ENCODE data around the gene MAP10.
A peak's percentile ranks its signal among the peaks of the same experiment; 100 is the strongest.
"Not testable (repeated sequence)": the region's sequence is repeated elsewhere in the genome, so short reads cannot be mapped to it uniquely, and the experiment has no call there.

Gene MAP10

GRCh38 chr1:232805269-232806185, at the start of gene MAP10:
Gene MAP10 (plus strand): TSS chr1:232805416. CDS start chr1:232805450, 34 bp downstream.
- peak; percentile 47 for DNase-seq (ENCODE audit: low spot score)

GRCh38 chr1:232764458-232765251, 40.6 kb upstream of the MAP10 start:
- no peak for DNase-seq (ENCODE audit: low spot score)

DNA sequence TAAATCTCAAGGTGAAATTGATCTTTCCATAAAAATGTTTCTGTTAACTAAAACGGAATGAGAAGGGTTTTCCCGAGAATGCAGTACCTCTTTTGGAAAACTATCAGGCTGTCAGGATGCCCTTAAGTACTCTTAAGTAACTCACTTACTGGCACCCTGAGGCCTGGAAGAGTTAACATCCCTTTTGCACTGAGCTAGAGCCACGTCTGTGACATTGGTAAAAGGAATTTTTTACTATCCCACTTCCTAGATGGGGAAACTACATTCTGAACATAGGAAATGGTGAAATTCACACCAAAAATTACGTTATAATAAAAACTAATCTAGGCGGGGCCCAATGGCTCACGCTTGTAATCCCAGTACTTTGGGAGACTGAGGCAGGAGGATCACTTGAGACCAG, 39.7 kb upstream of the MAP10 start:
- no peak for DNase-seq (ENCODE audit: low spot score)

- no peak for DNase-seq (ENCODE audit: low spot score)
Measured at GRCh38 chr1:232766241-232766890, 38.9 kb upstream of the MAP10 start.

GRCh38 chr1:232766904-232767303, 38.3 kb upstream of the MAP10 start:
- no peak for DNase-seq (ENCODE audit: low spot score)

DNA sequence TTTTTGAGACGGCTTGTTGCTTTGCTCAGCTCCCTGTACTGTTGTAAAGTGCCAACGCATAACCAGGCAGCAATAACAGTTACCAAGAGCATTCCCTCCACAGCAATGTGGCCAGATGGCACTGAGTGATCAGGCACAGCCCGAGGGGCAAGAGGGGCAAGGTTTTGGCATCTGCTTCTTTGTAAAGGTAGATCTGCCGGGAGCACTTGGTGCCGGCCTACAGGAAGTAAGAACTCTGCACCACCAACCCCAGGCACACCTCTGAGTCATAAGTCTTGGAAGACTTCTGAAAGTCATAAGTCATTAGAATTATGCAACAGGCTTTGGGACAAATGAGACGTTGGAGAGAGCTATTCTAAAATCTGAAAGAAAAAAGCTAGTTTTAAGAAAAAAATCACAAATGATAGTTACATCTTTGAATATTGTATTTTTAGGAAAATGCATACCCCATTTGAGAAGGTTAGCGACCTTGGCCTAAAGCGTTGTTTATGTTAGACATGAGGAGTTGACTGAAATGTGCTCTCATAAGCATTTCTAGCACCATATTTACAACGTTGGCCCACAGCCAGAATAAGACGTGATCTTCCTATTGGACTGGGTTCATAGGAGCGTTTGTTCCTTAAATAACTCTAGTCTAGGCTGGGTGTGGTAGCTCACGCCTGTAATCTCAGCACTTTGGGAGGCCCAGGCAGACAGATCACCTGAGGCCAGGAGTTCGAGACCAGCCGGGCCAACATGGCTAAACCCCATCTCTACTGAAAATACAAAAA, 37.7 kb upstream of the MAP10 start:
- DNase-seq (ENCODE audit: low spot score), result no peak

GRCh38 chr1:232768793-232769192, 36.4 kb upstream of the MAP10 start:
- no peak for DNase-seq (ENCODE audit: low spot score)

DNA sequence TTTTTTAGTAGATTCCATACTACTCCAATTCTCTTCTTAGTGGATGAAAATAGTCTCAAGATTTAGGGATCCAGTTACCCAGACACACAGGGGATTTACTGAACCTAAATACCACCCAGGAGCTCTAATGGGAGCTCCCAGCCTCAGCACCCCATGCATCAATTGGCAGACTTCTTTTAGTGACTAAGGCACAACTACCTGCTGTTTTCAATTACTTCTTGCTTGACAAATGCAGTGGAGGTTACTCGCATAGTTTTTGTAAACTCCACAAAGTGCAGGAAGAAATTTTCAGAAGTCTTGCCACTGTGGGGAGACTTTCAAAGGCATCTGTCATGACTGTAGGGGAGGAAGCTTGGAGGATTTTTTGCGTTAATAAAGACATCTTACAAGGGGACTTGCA, 35.5 kb upstream of the MAP10 start:
- DNase-seq (ENCODE audit: low spot score), result no peak

GRCh38 chr1:232773752-232774151, 31.5 kb upstream of the MAP10 start:
- no peak for DNase-seq (ENCODE audit: low spot score)

DNA sequence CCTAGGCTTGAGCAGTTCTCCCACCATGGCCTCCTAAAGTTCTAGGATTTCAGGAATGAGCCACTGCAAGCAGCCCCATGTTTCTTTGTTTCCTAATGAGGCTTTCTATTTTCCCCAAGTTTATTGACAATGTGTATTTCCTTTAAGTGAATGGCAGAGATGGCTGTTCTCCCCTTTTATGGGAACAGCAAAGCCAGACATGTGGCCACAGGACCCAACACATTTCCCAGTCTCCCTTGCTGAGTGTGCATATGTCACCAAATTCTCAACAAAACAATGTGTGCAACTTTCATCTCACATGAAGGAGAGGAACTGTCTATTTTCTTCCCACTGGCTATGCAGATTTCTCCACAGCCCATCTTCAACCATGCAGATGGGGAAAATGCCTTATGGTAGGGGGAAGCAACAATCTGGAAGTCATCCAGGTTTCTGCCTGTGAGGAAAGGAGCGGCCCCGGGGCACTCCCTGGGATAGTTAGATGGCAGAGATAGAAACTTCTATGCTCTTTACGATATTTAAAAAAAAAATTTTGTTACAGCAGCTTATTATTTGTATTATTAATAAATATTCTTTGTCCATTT, 28.6 kb upstream of the MAP10 start:
- DNase-seq (ENCODE audit: low spot score), result no peak

GRCh38 chr1:232780354-232780753, 24.9 kb upstream of the MAP10 start:
- DNase-seq (ENCODE audit: low spot score), result no peak

DNA sequence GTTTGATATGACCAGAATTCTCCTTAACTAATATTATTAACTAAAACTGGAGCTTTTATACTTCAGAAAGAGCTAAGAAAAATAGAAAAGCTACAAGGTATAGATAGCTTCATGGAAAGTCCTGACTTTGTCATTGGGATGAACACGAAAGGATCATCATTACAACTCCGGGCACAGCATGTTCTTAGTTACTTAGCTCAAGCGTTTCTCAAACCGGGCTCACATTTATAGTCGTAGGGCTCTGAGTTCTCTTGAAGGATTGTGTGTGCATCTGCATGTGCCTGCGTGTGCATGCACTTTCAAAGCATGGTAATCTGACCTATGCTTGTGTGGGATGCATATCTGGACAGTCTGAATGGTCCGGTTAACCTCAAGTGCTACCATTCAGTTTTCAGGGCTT, 20.4 kb upstream of the MAP10 start:
- no peak for DNase-seq (ENCODE audit: low spot score)

GRCh38 chr1:232785630-232786029, 19.6 kb upstream of the MAP10 start:
- DNase-seq (ENCODE audit: low spot score), result not testable (repeated sequence)

DNA sequence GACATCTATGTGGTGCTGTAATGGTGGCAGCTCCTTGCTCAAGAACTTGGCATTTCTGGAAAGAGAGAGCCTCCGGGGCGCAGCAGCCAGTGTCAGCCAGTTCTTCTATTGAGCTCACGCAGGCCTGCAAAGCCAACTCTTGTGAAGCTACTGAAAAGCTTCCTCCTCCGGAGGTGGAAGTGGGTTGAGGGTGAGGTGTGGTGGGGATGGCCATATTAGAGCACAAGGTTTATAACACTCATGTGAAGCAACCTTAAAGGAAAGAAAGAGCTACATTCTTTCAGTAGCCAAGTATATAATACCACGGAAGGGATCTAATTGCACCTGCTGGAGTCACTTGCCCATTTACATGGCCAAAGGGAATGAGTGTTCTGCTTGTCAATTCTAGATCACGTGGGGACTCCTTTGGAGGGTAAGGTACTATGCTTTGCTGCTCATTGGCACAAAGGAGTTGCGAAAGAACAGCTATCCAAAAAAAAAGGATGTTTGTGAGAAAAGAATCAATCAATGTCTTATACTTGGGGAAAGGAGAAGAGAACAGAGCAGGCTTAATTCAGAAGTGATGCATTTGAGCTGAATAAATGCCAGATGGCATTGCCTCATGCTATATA, 18.3 kb upstream of the MAP10 start:
- no peak for DNase-seq (ENCODE audit: low spot score)

DNA sequence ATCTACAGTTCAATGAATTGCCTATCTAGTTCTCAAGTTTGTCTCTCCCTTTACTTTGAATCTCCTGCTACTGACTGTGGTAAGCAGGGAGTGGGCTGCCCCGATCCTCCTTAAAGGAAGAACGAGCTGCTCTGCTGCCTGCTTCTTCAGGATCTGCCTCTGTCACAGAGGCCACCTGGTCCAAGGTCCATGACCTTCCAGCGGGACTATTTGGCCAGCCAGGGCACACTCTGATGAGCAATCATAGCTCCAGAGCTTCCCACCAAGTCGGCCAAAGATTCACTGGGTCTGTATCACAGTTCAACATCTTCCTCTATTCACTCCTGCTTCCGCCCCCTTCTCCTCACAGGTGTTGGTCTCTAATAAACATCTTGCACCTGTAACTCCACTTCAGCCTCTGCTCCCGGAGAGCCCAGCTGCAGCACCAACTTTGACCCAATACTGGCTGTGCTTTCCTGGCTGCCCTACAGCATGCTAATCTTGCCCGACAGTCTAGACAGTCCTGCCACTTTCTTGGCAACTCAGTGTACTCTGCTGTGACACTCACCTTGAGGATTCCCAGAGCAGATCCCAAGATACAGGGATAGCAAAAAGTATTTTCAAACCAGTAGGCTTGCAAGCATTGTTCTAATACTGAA, 16.9 kb upstream of the MAP10 start:
- DNase-seq (ENCODE audit: low spot score), result no peak

GRCh38 chr1:232789651-232790050, 15.6 kb upstream of the MAP10 start:
- DNase-seq (ENCODE audit: low spot score), result no peak

GRCh38 chr1:232792949-232793348, 12.3 kb upstream of the MAP10 start:
- DNase-seq (ENCODE audit: low spot score), result no peak

- no peak for DNase-seq (ENCODE audit: low spot score)
Measured at GRCh38 chr1:232793944-232794343, 11.3 kb upstream of the MAP10 start.

DNA sequence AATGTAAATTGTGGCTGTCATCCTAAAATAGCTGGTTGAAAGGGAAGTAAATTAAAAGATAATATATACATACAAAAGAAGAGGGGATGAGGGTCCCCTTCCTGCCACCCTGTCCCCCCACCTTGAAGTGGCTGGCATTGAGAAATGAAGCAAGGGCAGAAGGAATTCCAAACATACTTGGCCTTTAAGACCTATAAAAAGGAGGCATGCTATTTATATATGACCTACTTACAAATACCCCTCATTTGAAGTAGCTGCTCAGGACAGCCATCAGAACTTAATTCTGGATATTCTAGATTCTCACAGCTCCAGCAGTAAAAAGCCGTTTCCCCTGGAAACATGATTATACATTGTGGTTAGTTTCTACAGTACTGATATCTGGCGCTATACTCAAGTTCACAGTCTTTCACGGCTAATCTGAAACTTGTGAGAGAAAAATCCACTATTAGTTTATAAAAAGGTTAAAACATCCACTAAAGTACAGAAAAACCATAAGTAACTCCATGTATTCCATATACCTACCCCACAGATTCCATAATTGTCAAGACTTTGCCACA, 9.6 kb upstream of the MAP10 start:
- no peak for DNase-seq (ENCODE audit: low spot score)

DNA sequence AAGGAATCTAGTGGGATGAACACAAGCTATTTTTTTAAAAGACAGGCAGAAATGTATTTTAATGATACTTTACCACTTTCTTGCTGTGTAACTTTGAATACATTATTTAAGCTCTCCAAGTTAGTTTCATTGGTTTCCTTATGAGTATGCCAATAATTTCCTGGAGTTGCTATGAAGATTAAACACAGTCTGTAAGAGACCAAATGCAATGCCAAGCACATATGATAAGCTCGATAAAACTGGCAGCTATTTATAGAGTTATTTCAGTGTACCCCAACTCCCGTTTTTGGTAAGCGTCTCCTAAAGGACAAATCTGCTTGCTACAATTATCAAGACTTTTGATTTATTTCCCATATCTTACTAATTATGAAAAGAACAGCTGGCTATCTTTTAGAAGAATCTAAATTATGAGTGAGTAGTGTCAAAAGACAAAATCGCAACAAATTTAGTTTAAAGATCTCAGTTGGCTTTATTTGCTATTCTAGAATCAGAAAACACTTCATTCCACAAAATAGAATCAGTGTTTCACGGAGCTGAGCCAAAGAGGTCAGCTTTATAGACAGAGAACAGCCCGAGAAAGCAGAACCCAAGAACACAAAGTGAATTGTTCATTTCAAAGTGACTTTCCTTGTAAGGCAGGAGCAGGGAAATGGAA, 7.2 kb upstream of the MAP10 start:
- DNase-seq (ENCODE audit: low spot score), result no peak

Measured in globus pallidus (tissue), 1 donor.